NCI-H1105 treated with DMSO at 0.1 percent for 48 hours (cell line): ENCODE data around the gene XYLT1.
"Not testable (repeated sequence)": the region's sequence is repeated elsewhere in the genome, so short reads cannot be mapped to it uniquely, and the experiment has no call there.

ENCODE experiments used
- DNase-seq: peaks from one replicate; lab custom pipeline; 2025; lab: John Stamatoyannopoulos, UW

Gene XYLT1

GRCh38 chr16:17308186-17308585 lies 162.6 kb downstream of the XYLT1 start:
- DNase-seq: no peak

- no peak for DNase-seq
Observed at GRCh38 chr16:17307504-17307903, 163.3 kb downstream of the XYLT1 start.

DNA sequence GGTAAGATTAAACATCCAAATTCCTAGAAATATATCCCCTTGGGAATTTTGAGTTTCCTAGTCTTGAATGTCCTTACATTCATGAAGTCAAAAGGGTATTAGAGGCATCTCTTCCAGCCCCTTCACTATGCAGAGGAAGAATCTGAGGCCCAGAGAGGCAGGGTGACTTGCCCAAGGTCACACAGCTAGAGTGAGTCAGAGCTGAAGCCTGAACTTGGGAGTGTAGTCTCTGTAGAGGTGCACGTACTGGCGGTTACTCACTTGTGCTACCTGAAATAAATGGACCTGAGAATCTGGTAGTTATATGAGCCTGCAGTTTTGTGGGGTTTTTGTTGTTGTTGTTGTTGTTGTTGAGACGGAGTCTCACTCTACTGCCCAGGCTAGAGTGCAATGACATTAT lies 164.0 kb downstream of the XYLT1 start:
- DNase-seq: no peak

DNA sequence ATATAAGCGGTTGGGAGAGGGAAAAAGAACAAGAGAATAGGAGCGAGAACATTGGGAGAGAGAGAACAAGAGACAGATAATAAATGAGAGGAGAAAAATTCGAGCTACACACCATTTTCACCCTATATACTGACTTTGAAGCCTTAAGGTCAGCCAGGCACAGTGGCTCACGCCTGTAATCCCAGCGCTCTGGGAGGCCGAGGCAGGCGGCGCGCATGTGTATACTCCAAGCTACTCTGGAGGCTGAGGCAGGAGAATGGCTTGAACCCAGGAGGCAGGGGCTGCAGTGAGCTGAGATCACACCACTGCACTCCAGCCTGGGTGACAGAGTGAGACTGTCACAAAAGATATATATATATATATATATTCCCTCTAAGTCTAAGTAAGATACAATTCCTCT lies 164.5 kb downstream of the XYLT1 start:
- not testable (repeated sequence) for DNase-seq

DNA sequence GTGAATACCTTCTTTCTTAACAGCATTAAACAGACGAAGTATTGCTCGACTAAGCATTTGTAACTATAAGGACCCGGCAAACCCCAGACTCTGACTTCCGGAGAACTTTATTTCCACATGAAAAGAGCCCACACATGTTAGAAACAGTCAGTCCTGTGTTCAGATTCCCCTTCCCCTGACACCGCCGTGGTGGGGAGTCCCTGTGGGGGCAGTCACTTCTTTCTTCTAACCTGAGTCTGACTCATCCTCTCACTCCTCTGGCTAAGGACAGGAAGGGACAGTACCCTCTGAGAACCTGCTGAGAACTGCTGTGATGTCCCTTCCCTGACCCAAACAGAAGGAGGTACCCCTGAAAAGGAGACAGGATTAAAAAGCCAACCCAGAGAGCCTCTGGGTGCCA lies 165.1 kb downstream of the XYLT1 start:
- no peak for DNase-seq

DNA sequence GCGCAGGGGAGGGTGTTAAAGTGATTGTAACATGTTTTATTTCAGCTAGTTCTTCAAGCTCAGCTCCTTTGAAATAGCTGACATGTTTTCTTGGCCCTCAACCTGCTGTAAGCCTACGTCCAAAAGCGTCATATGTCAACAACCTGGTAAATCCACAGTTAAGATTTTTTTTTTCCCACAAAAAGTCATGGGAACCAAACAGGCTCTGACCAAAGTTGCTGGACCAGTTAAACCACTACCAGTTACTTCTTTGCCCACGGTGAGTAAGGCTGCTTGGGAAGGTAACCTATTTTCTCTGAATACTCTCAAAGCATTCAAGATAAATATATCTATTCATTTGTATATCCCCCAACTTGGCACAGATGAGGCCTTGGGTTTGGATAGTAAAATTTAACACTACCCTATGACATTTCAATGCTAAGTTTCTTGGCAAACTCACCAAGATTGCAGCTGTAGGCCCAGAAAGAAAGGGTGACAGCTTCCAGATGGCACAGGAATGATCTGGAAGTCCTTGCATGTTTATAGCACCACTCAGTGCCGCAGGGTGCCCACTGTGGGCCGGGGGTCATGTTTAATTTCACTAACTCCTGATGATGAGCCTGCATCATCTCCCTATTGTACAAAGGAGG lies 166.2 kb downstream of the XYLT1 start:
- DNase-seq: no peak

DNA sequence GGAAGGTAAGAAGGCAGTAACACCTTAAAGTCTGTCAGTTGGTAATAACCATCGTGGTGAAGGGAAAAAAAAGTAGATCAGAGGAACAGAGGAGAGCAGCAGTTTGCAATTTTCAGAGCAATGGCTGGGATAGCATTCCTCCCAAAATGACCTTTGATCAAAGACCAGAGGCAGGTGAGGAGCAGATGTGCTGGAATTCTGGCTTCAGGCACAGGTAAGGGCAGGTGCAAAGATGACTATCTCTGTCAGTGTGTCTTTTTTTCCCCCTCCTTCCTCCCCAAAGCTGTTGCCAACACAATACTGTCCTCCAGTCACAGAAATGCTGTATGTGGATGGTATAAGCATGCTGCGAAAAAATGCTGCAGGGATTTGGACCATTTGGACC lies 166.7 kb downstream of the XYLT1 start:
- DNase-seq: no peak

GRCh38 chr16:17303101-17303500 lies 167.7 kb downstream of the XYLT1 start:
- no peak for DNase-seq

DNA sequence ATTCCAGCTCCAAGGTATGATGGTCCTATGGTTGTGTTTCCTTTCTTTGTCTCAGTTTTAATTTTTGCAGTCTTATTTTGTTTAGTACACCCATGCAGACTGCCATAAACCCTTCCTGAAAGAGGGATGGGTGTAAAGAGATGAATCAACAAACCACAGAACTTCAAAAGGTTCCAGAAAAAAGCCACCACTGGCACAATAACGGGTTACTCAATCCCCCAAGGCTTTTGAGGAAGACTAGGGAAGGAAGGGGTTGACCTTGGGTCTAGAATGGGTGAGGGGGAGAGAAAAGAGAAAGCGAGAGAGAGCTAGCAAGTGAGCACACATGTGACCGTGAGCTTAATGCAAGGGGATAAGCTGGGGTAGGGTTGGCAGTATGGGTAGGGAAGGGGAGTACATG lies 168.1 kb downstream of the XYLT1 start:
- no peak for DNase-seq

- no peak for DNase-seq
Observed at GRCh38 chr16:17302214-17302613, 168.5 kb downstream of the XYLT1 start.

DNA sequence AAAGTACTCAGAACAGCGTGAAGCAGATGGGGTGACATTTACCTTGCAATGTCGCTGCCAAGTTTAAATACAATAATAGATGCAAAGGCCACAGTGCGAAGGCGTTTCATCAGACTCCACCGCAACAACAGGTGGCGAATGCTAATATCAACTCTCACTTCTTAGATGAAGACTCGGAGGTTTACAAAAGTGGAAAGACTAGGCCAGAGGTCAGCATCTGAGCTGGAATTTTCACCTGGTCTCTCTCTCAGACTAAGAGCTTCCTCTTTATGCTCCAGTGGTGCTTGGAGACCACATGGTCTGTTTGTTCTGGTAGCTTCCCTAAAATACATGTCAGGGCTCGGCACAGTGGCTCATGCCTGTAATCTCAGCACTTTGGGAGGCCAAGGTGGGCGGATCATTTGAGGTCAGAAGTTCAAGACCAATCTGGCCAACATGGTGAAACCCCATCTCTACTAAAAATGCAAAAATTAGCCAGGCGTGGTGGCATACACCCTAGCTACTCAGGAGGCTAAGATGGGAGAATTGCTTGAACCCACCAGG lies 169.1 kb downstream of the XYLT1 start:
- no peak for DNase-seq

DNA sequence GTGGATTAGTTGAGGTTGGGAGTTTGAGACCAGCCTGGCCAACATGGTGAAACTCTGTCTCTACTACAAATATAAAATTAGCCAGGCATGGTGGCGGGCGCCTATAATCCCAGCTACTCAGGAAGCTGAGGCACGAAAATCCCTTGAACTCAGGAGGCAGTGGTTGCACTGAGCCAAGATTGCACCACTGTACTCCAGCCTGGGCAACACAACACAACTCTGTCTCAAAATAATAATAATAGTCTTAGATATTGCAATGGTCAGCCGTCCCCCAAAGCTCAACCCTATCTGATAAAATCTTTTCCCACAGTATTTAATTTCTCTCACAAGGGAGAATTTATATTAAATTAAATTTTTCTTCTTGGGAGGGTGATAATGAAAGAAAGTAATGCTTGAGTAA lies 169.6 kb downstream of the XYLT1 start:
- DNase-seq: no peak

GRCh38 chr16:17299790-17300189 lies 171.0 kb downstream of the XYLT1 start:
- no peak for DNase-seq

GRCh38 chr16:17298238-17298637 lies 172.5 kb downstream of the XYLT1 start:
- no peak for DNase-seq

- no peak for DNase-seq
Observed at GRCh38 chr16:17296431-17296830, 174.3 kb downstream of the XYLT1 start.

DNA sequence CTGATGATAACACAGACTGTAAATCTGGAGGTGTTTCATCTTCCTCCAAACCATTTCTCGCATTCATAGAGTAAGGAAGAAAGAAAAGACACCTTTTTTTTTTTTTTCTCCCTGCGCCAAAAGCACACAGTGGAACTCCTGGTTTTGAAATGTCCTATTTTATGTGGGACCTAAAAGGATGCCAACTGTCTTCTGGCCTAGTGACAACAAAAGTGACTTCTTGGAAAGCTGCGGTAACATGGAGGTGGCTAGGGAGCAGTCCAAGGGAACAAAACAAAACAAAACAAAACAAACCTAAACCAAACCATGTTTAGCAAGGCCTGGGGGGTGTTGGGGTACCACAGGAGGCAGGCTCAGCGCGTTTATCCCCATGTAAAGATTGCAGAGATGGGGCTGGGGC lies 174.8 kb downstream of the XYLT1 start:
- DNase-seq: no peak

GRCh38 chr16:17294856-17295255 lies 175.9 kb downstream of the XYLT1 start:
- DNase-seq: no peak

- DNase-seq: no peak
Observed at GRCh38 chr16:17293813-17294558, 176.8 kb downstream of the XYLT1 start.

GRCh38 chr16:17291289-17291688 lies 179.5 kb downstream of the XYLT1 start:
- DNase-seq: no peak

DNA sequence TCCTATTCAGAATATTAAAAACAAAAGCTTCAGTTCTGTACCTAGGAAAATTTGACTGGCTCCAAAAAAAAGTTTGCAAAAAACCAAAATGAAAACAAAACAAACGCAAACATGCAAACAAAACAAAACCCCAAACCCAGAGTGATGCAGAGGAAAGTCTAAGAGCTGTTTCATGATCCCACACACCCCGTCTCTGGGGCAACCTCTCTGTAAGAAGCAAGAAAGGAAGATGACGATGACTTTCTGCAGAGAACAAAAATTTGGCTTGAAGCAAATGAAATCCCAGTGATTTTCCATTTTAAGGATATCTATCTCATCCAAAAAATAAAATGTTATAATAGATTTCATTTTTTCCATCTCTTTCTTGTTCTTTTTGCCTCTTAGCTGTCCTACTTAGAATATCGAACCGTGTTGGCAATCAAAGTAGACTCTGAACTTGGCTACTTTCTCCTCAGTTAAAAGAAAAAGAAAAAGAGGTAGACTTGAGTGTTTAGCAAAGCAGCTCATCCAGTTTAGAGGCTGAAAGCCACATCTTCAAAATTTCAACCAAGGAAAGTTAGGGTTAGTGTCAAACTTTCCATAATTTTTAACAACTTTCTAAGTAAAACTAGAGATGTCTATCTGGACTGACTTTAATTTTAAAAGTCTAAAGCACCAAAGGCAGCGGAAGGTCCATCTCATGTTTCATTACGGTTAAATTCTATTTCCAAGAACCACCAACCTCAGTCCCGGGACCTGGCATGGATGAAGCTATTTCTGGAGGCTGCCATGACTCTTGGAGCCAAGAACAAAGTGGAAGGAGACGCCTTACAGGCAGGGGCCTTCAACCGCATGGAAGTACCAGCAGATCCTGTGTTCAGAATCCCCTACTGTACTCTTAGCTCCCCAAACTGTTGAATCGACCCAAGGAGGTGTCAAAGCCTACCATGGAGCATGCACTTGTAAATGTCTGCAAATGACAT lies 180.8 kb downstream of the XYLT1 start:
- no peak for DNase-seq

DNA sequence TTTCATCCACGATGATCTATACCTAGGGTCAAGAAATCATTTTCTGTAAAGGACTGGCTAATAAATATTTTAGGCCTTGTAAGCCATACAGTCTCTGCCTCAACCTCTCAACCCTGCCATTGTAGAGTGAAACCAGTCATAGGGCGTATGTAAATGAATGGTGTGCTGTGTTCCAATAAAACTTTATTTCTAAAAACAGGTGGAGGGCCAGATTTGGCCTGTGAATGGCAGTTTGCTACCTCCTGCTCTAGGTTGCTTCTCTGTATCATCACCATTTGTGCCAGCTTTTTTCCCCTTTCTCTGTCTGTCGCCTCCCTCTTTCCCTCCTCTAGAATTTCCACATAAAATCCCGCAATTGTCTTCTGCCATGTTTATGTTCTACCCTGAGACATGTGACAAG lies 181.7 kb downstream of the XYLT1 start:
- no peak for DNase-seq

- DNase-seq: no peak
Observed at GRCh38 chr16:17287166-17287800, 183.5 kb downstream of the XYLT1 start.
